ENCODE measurements around the gene PLEKHB1. TPM values are rescaled to one million over a fixed set of nuclear protein-coding genes. Genes with fewer than 3 reads are reported as not detected.

The PLEKHB1 gene
- total RNA-seq, 1 experiment from 2014 or later: 37.1 TPM

DNA sequence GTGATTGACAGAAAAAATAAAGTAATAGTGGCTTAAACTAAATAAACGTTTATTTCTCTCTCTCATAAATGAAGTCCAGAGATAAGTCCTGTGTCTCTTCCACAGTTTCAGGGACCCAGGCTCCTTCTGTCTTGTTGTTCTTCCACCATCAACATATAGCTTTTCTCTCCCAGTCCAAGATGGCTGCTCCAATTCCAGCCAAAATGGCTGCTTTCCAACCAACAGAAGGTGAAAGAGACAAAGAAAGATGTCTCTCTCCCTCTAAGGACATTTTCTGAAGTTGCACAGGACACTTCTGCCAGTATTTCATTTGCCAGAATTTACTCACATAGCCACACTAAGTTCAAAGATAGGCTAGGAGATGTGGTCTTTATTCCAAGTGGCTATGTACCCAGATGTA, 9.4 kb upstream of the PLEKHB1 start:
- H3K4me1 ChIP-seq (ENCODE audit: insufficient read depth, low read length): no peaks in the 10 kb centered on the region
- H3K4me2 ChIP-seq (ENCODE audit: insufficient read depth, insufficient read length, low read length): no peak overlapping the region
- H2BK20ac ChIP-seq (ENCODE audit: low read depth, low read length, poor library complexity, severe bottlenecking): no peak overlapping the region
- H3K27me3 ChIP-seq (ENCODE audit: insufficient read depth, low read length): no peaks in the 10 kb centered on the region
- no peak overlapping the region for H2BK5ac ChIP-seq (ENCODE audit: insufficient read length, low read length)
- H3K18ac ChIP-seq (ENCODE audit: insufficient read length, low read depth, low read length): no peak overlapping the region
- no peak overlapping the region for H3K4ac ChIP-seq (ENCODE audit: low read depth, low read length)
- Mint-ChIP-seq H3K9me3 (peaks cover 1 to 4% of the 10 kb centered on the region in 2 experiments), H3K36me3 (ENCODE audit: insufficient read depth in 1 of 3, low read depth in 3 of 3) (peaks cover 0 to 10% (median under 1%) of the 10 kb centered on the region in 3 experiments; a peak in 3 of 7 replicates), H3K27ac (no peak overlapping the region), H3K4me1 (peaks cover 12 to 15% of the 10 kb centered on the region in 2 experiments), H3K4me3 (no peak overlapping the region), H3K27me3 (ENCODE audit: low read depth) (peaks cover 13% of the 10 kb centered on the region)
- H3T11ph ChIP-seq (ENCODE audit: low read length): no peak overlapping the region
- H3K23ac ChIP-seq (ENCODE audit: insufficient read length, low read depth, low read length): no peak overlapping the region
- no peaks in the 10 kb centered on the region for H3K79me2 ChIP-seq (ENCODE audit: insufficient read depth, low read length)
- H3K9me3 ChIP-seq (ENCODE audit: control insufficient read depth, low read depth, low read length): no peaks in the 10 kb centered on the region
- no peak overlapping the region for H2BK120ac ChIP-seq (ENCODE audit: low read depth, low read length, poor library complexity, severe bottlenecking)
- no peak overlapping the region for H3K56ac ChIP-seq (ENCODE audit: insufficient read length, low read depth, low read length)
- TF ChIP-seq, protein P1, sequence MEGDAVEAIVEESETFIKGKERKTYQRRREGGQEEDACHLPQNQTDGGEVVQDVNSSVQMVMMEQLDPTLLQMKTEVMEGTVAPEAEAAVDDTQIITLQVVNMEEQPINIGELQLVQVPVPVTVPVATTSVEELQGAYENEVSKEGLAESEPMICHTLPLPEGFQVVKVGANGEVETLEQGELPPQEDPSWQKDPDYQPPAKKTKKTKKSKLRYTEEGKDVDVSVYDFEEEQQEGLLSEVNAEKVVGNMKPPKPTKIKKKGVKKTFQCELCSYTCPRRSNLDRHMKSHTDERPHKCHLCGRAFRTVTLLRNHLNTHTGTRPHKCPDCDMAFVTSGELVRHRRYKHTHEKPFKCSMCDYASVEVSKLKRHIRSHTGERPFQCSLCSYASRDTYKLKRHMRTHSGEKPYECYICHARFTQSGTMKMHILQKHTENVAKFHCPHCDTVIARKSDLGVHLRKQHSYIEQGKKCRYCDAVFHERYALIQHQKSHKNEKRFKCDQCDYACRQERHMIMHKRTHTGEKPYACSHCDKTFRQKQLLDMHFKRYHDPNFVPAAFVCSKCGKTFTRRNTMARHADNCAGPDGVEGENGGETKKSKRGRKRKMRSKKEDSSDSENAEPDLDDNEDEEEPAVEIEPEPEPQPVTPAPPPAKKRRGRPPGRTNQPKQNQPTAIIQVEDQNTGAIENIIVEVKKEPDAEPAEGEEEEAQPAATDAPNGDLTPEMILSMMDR (conservative IDR thresholded peaks at IDR 0.05): no peak
- H4K20me1 ChIP-seq (ENCODE audit: control insufficient read depth, insufficient read depth, insufficient read length): no peaks in the 10 kb centered on the region
- WGBS (ENCODE audit: extremely low coverage, insufficient read length, low lambda C conversion rate): no CpG with 5 or more reads among the region's 1 CpG
- H2AFZ ChIP-seq (ENCODE audit: low read length): no peak overlapping the region
- no peak overlapping the region for H2BK15ac ChIP-seq (ENCODE audit: low read depth, low read length)
- H4K91ac ChIP-seq (ENCODE audit: insufficient read length, low read depth, low read length): no peak overlapping the region
- H3K27ac ChIP-seq (ENCODE audit: insufficient read length, low read depth, low read length): no peak overlapping the region
- H3K79me1 ChIP-seq (ENCODE audit: insufficient read depth, low read depth, low read length, poor library complexity, severe bottlenecking): no peaks in the 10 kb centered on the region
- H2AK5ac ChIP-seq (ENCODE audit: insufficient read length, low read length): no peak overlapping the region
- H3K9ac ChIP-seq (ENCODE audit: extremely low read depth, insufficient read length, low read length): no peak overlapping the region
- no peak overlapping the region for H2BK12ac ChIP-seq (ENCODE audit: insufficient read length, low read depth, low read length)
- H3K14ac ChIP-seq (ENCODE audit: insufficient read depth, low read length): no peak overlapping the region
- no peak overlapping the region for H4K5ac ChIP-seq (ENCODE audit: insufficient read length, low read depth, low read length)
- DNase-seq: no peak
- no peaks in the 10 kb centered on the region for H3K23me2 ChIP-seq (ENCODE audit: insufficient read length, low read depth, low read length, poor library complexity, severe bottlenecking)
- no peak overlapping the region for H4K8ac ChIP-seq (replicated peaks; ENCODE audit: insufficient read length, low read depth, low read length)

Data from H9 (cell line).